ENCODE results near the gene TUBA1C.

TUBA1C gene

GRCh38 chr12:49223122-49223521, 41.8 kb upstream of the TUBA1C start:
- DNase-seq = no peak
- Histone ChIP-seq H3K27me3 (replicated peaks; ENCODE audit: insufficient read depth, low read length) (no peaks in the 10 kb centered on the region), H3K4me2 (ENCODE audit: low read depth, low read length) (no peak overlapping the region), H2AFZ (ENCODE audit: low read length) (no peak overlapping the region), H3K9ac (ENCODE audit: low read length) (no peak overlapping the region), H3K4me3 (ENCODE audit: low read length) (no peak overlapping the region), H3F3A (ENCODE audit: insufficient read depth, low read length) (no peaks in the 10 kb centered on the region), H3K9me3 (replicated peaks; ENCODE audit: insufficient read depth, low read length) (no peaks in the 10 kb centered on the region), H3K4me1 (ENCODE audit: low read length) (no peaks in the 10 kb centered on the region), H3K79me2 (ENCODE audit: low read length) (no peaks in the 10 kb centered on the region), H4K20me1 (ENCODE audit: insufficient read depth, low read length) (no peaks in the 10 kb centered on the region), H3K9me2 (replicated peaks; ENCODE audit: insufficient read depth, low read length) (no peaks in the 10 kb centered on the region), H3K27ac (ENCODE audit: low read length) (no peak overlapping the region), H3K36me3 (replicated peaks; ENCODE audit: insufficient read depth, low read length) (no peaks in the 10 kb centered on the region)
- TF ChIP-seq EZH2phosphoT487 (IDR thresholded peaks at IDR 0.05; ENCODE audit: low read length) (no peak), CTCF (IDR thresholded peaks at IDR 0.05; ENCODE audit: low read length) (no peak), EZH2 (optimal IDR thresholded peaks at IDR 0.05; ENCODE audit: low read depth, low read length) (no peak)

DNA sequence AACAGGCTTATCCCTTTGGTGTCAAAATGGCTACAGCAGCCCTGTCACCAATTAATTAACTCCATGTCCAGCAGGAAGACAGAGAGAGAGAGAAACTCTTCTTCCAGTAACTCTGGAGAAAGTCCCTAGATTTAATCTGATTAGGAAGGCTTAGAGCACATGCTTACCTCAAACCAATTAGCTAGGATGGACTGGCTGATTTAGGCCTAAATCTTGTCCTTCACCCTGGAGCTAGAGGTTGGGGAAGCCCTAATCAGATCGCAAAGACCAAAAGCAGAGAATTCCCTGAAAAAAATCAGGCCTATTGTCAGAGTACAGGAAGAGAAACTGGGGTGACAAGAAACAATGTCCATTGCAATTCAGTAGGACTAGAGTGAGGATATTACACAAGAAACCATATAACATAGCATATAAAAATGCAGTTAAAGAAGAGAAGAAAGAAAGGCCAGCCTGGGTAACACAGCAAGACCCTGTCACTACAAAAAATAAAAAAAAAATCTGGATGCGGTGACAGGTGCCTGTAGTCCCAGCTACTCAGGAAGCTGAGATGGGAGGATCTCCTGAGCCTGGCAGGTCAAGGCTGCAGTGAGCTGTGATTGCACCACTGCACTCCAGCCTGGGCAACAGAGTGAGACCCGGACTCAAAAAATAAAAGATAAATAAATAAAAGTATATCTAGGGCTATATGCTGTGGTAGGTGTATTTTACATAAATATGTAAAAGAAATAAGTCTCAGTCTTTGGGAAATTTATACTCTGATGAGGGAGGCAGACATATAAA, 41.1 kb upstream of the TUBA1C start:
- no peak for TF ChIP-seq EZH2 (optimal IDR thresholded peaks at IDR 0.05; ENCODE audit: low read depth, low read length)
- no peak for TF ChIP-seq CTCF (IDR thresholded peaks at IDR 0.05; ENCODE audit: low read length)
- TF ChIP-seq EZH2phosphoT487 (IDR thresholded peaks at IDR 0.05; ENCODE audit: low read length) = no peak
- Histone ChIP-seq H3K36me3 (replicated peaks; ENCODE audit: insufficient read depth, low read length) (no peaks in the 10 kb centered on the region), H3K4me2 (ENCODE audit: low read depth, low read length) (no peak overlapping the region), H3K79me2 (ENCODE audit: low read length) (no peaks in the 10 kb centered on the region), H3K27me3 (replicated peaks; ENCODE audit: insufficient read depth, low read length) (no peaks in the 10 kb centered on the region), H3F3A (ENCODE audit: insufficient read depth, low read length) (no peaks in the 10 kb centered on the region), H3K9me3 (replicated peaks; ENCODE audit: insufficient read depth, low read length) (no peaks in the 10 kb centered on the region), H3K9ac (ENCODE audit: low read length) (no peak overlapping the region), H4K20me1 (ENCODE audit: insufficient read depth, low read length) (no peaks in the 10 kb centered on the region), H3K9me2 (replicated peaks; ENCODE audit: insufficient read depth, low read length) (no peaks in the 10 kb centered on the region), H3K27ac (ENCODE audit: low read length) (no peak overlapping the region), H3K4me1 (ENCODE audit: low read length) (no peaks in the 10 kb centered on the region), H2AFZ (ENCODE audit: low read length) (no peak overlapping the region), H3K4me3 (ENCODE audit: low read length) (no peak overlapping the region)
- no peak for DNase-seq

- H3K36me3 ChIP-seq (replicated peaks; ENCODE audit: insufficient read depth, low read length) = no peaks in the 10 kb centered on the region
- no peaks in the 10 kb centered on the region for H4K20me1 ChIP-seq (ENCODE audit: insufficient read depth, low read length)
- H3K9me2 ChIP-seq (replicated peaks; ENCODE audit: insufficient read depth, low read length) = no peaks in the 10 kb centered on the region
- no peak overlapping the region for H3K27ac ChIP-seq (ENCODE audit: low read length)
- H3K4me1 ChIP-seq (ENCODE audit: low read length) = no peaks in the 10 kb centered on the region
- H3K79me2 ChIP-seq (ENCODE audit: low read length) = no peaks in the 10 kb centered on the region
- no peaks in the 10 kb centered on the region for H3K9me3 ChIP-seq (replicated peaks; ENCODE audit: insufficient read depth, low read length)
- H2AFZ ChIP-seq (ENCODE audit: low read length) = no peak overlapping the region
- H3K9ac ChIP-seq (ENCODE audit: low read length) = no peak overlapping the region
- no peak overlapping the region for H3K4me3 ChIP-seq (ENCODE audit: low read length)
- H3K4me2 ChIP-seq (ENCODE audit: low read depth, low read length) = no peak overlapping the region
- no peak for DNase-seq
- TF ChIP-seq CTCF (IDR thresholded peaks at IDR 0.05; ENCODE audit: low read length) (no peak), EZH2phosphoT487 (IDR thresholded peaks at IDR 0.05; ENCODE audit: low read length) (no peak), EZH2 (optimal IDR thresholded peaks at IDR 0.05; ENCODE audit: low read depth, low read length) (no peak)
- no peaks in the 10 kb centered on the region for H3K27me3 ChIP-seq (replicated peaks; ENCODE audit: insufficient read depth, low read length)
- H3F3A ChIP-seq (ENCODE audit: insufficient read depth, low read length) = no peaks in the 10 kb centered on the region
Measured at GRCh38 chr12:49225576-49226166, 39.2 kb upstream of the TUBA1C start.
